Measurements from ENCODE around the gene LTB4R.

DNA sequence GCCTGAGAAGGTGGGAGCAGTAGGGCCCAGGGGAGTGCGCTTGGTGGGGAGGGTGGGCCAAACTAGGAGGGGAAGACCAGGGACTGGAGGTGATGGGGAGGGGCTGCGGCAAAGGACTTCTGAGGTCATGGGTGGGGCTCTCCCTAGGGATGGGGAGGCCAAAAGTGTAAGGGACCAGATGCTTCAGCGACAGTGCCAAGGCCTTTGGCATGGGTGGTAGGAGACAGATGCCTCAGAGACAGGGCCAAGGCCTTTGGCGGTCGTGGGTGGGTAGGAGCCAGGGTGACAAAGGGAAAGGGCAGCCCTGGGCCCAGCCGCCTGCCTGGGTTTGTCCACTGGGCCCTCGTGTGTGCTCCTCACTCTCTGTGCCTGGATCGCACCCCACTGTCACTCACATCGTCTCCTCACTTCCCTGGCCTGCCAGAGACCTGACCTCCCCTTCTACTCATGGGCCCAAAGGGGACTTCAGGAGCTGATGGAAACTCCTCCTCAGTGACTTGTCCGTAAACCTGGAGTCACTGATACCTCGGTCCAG lies 26.7 kb upstream of the LTB4R start:
- TF ChIP-seq CTCF (IDR thresholded peaks at IDR 0.05) = no peak
- no peak for TF ChIP-seq POLR2A (IDR thresholded peaks at IDR 0.05)

Data from prostate gland (tissue), 2 donors.